RWPE2 (cell line): Measurements from ENCODE around the gene SPRN.
"Not testable (repeated sequence)": the region's sequence is repeated elsewhere in the genome, so short reads cannot be mapped to it uniquely, and the experiment has no call there.

Experiments
- ATAC-seq: fragments of 200-7000 bp; cut with Tn5 transposase; 3 replicates; pipeline ENCODE4 v1.9.1; 2021; ENCODE audit warnings: low read depth
- DNase-seq: peaks from one replicate; pipeline ENCODE4 v3.0.0-alpha.2; 2020; ENCODE audit warnings: low spot score
- H3K27ac ChIP-seq: fragments of 450-650 bp; 2 replicates; pipeline ENCODE4 v1.5.1; 2017; ENCODE audit warnings: mild to moderate bottlenecking; ENCODE audit not compliant: poor library complexity, severe bottlenecking
- H3K27me3 ChIP-seq: fragments of 250-450 bp; sonication (Bioruptor Pico); 2 replicates; pipeline ENCODE4 v1.5.1; 2021; ENCODE audit warnings: mild to moderate bottlenecking, moderate library complexity; ENCODE audit not compliant: insufficient read depth, poor library complexity, severe bottlenecking
- H3K36me3 ChIP-seq: fragments of 250-450 bp; sonication (Bioruptor Pico); 2 replicates; pipeline ENCODE4 v1.5.1; 2020; ENCODE audit warnings: low read depth, mild to moderate bottlenecking, moderate library complexity
- H3K4me1 ChIP-seq: fragments of 250-450 bp; sonication (Bioruptor Pico); 2 replicates; pipeline ENCODE4 v1.5.1; 2021; ENCODE audit warnings: mild to moderate bottlenecking, moderate library complexity; ENCODE audit not compliant: insufficient read depth, poor library complexity, severe bottlenecking
- H3K4me3 ChIP-seq: fragments of 250-450 bp; sonication (Bioruptor Pico); 2 replicates; pipeline ENCODE4 v1.5.1; 2021; ENCODE audit warnings: mild to moderate bottlenecking, moderate library complexity; ENCODE audit not compliant: severe bottlenecking
- H3K9me3 ChIP-seq: fragments of 250-450 bp; sonication (Bioruptor Pico); 2 replicates; pipeline ENCODE4 v1.5.1; 2021; ENCODE audit warnings: mild to moderate bottlenecking, moderate library complexity; ENCODE audit not compliant: severe bottlenecking
- TF ChIP-seq, protein P1 (sequence below): fragments of 450-650 bp; IDR thresholded peaks from one replicate; pipeline ENCODE4 v1.5.1; 2017; ENCODE audit warnings: mild to moderate bottlenecking, moderate library complexity; ENCODE audit not compliant: poor library complexity, severe bottlenecking

Gene SPRN

DNA sequence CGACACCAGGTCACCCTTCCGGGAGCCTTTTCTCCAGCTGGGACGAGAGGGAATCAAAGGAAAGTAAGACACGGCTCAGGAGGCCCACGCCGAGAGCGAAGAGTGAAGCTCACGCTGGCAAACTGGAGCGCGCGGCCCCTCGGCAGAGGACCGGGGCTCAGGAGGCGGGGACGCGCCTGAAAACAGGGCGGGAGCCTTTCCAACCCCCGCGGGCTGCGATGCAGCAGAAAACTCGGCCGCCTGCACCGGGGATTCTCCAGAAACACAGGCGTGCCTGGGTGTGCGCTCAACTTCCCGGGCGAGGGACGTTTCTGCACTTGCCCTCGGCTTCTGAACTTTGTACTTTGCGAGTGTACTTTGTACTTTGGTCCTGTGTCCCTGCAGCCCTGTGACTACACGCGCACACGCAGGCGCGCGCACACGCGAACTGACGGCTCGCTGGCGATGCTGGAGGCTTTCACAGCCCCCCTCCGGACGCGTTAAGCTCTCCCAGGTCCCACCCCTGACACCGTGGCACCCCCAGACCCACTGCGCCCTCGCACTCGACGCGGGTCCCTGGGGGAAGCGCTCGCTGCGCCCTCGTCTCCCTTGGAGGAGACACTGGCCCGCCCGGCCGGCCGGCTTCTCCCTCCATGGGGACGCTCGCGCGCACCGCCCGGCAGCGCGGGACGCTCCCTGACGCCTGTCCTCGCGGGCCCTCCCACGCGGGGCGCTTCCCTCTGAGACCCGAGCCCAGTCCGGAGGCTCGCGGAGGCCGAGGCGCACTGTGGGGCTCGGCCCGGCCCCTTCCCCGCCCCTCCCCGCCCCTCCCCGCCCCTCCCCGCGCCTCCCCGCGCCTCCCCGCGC is 46.0 kb downstream of the SPRN start:
- H3K9me3 ChIP-seq, result no peaks in the 10 kb centered on the region
- no peaks in the 10 kb centered on the region for H3K27me3 ChIP-seq
- no peak overlapping the region for H3K27ac ChIP-seq
- peak overlapping the region; percentile 47 for H3K4me3 ChIP-seq
- DNase-seq (no peak), ATAC-seq (peak; percentile 45)
- TF ChIP-seq, protein P1, sequence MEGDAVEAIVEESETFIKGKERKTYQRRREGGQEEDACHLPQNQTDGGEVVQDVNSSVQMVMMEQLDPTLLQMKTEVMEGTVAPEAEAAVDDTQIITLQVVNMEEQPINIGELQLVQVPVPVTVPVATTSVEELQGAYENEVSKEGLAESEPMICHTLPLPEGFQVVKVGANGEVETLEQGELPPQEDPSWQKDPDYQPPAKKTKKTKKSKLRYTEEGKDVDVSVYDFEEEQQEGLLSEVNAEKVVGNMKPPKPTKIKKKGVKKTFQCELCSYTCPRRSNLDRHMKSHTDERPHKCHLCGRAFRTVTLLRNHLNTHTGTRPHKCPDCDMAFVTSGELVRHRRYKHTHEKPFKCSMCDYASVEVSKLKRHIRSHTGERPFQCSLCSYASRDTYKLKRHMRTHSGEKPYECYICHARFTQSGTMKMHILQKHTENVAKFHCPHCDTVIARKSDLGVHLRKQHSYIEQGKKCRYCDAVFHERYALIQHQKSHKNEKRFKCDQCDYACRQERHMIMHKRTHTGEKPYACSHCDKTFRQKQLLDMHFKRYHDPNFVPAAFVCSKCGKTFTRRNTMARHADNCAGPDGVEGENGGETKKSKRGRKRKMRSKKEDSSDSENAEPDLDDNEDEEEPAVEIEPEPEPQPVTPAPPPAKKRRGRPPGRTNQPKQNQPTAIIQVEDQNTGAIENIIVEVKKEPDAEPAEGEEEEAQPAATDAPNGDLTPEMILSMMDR, result no peak
- H3K4me1 ChIP-seq, result peaks cover 5% of the 10 kb centered on the region
- H3K36me3 ChIP-seq, result no peaks in the 10 kb centered on the region

DNA sequence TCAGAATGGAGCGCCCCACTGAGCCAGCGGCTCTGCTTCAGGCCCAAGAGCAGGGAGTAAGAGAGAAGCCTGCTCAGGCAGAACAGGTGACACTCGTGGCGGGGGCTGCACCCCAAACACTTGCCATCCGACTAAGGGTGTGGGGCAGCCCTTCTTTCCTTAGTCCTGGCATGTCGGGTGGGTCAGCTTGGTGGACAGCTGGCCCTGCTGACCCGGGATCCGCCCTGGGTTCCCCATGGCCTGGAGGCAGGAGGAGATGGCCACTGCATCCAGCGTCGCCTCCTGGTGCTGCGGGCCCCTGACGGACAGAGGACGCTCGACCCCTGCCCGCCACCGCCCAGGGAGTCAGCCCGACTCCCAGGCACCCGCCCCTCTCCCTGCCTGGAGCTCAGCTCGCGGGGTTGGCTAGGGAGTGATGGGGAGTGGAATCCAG is 46.6 kb downstream of the SPRN start:
- ATAC-seq (no peak), DNase-seq (no peak)
- no peak overlapping the region for H3K27ac ChIP-seq
- H3K4me1 ChIP-seq, result peaks cover 5% of the 10 kb centered on the region
- TF ChIP-seq, protein P1, result no peak
- H3K36me3 ChIP-seq, result no peaks in the 10 kb centered on the region
- peak overlapping the region; percentile 47 for H3K4me3 ChIP-seq
- H3K9me3 ChIP-seq, result no peaks in the 10 kb centered on the region
- H3K27me3 ChIP-seq, result no peaks in the 10 kb centered on the region

DNA sequence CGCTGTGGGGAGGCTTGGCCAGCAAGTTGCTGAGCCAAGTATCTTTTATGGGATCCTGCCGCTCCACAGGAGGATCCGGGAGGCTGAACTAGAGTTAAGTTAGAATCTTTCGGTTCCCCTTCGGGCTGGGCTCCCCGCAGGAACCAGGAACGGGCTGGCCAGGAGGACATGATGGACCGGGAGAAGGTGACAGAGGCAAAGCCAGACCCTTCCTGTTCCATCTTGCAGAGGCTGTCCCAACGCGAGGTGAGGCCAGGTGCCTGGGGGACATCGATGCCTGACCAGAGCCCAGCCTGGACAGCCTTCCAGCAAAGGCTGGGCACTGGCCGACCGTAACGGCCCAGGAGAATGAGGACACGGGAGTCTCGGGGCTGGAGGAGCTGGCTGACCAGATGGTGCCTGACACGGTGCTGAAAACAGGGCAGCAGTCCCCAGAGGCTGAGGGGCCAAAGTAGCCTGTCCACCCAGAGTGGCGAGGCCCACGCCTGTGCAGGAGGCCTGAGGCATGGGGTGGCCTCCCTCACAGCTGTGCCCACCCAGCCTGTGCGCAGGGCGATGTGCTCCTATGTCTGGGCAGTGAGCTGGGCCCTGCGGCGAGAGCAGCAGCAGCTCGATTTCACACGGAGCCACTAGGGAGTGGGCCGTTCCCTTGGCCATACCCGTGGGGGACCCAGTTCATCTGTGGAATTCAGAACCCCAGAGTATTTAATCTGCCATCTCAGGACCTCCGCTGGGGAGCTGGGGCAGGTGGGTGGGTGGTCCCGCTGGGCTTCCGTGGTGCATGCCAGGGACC is 47.2 kb downstream of the SPRN start:
- H3K27ac ChIP-seq, result no peak overlapping the region
- TF ChIP-seq, protein P1, result no peak
- H3K36me3 ChIP-seq, result no peaks in the 10 kb centered on the region
- no peak for ATAC-seq
- no peaks in the 10 kb centered on the region for H3K9me3 ChIP-seq
- no peaks in the 10 kb centered on the region for H3K27me3 ChIP-seq
- no peak for DNase-seq
- H3K4me3 ChIP-seq, result no peak overlapping the region
- H3K4me1 ChIP-seq, result peaks cover 5% of the 10 kb centered on the region

DNA sequence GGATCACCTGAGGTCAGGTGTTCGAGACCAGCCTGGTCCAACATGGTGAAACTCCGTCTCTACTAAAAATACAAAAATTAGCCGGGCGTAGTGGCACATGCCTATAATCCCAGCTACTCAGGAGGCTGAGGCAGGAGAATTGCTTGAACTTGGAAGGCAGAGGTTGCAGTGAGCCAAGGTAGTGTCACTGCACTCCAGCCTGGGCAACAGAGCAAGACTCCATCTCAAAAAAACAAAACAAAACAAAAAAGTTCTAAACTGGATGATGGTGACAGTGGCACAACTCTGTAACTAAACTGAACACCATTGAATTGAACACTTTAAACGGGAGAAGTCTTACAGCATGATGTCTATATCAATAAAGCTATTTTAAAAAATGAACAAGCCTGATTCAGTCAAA is 48.2 kb downstream of the SPRN start:
- not testable (repeated sequence) for H3K27ac ChIP-seq, H3K36me3 ChIP-seq, H3K27me3 ChIP-seq, H3K4me1 ChIP-seq, H3K9me3 ChIP-seq, H3K4me3 ChIP-seq, ATAC-seq, DNase-seq

DNA sequence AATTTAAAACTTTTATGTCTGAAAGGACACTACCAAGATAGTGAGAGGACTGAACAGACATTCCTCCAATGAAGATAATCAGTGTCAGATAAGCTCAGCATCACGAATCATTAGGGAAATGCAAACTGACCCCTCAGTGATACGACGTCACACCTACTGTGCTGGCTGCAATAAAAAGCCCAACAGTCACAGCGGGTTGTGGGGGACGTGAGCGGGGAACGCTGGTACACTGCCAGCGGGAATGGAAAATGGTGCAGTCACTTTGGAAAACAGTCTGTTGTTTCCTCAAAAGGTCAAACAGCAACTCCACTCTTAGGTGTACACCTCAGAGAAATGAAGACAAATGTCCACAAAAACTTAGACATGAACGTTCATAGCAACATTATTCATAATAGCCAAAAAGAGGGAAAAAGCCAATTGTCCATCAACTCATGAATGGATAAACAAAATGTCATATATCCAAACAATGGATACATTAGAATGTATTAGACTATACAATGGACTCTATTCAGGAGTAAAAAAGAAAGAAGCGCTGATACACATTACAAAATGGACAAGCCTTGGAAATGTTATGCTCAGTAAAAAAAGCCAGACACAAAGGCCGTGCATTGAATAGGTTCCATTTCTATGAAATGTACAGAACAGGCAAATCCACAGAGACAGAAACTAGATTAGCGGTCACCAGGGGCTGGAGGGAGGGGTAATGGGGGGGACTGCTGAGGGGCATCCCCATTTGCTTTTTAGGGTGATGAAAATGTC is 48.9 kb downstream of the SPRN start:
- DNase-seq (no peak), ATAC-seq (no peak)
- Histone ChIP-seq H3K4me3 (no peak overlapping the region), H3K27me3 (no peaks in the 10 kb centered on the region), H3K9me3 (no peaks in the 10 kb centered on the region), H3K4me1 (peaks cover 5% of the 10 kb centered on the region), H3K27ac (no peak overlapping the region), H3K36me3 (no peaks in the 10 kb centered on the region)
- TF ChIP-seq, protein P1, result no peak
